Glomerular visceral epithelial cell (primary cell): ENCODE results near the gene JARID2.
A peak's percentile ranks its signal among the peaks of the same experiment; 100 is the strongest.

Source experiments
- DNase-seq: peaks from one replicate; pipeline ENCODE4 v3.0.0-alpha.2; 2016; ENCODE audit errors: extremely low spot score

Gene JARID2

GRCh38 chr6:15417811-15418210 is 171.9 kb downstream of the JARID2 start:
- peak; percentile 85 for DNase-seq

DNA sequence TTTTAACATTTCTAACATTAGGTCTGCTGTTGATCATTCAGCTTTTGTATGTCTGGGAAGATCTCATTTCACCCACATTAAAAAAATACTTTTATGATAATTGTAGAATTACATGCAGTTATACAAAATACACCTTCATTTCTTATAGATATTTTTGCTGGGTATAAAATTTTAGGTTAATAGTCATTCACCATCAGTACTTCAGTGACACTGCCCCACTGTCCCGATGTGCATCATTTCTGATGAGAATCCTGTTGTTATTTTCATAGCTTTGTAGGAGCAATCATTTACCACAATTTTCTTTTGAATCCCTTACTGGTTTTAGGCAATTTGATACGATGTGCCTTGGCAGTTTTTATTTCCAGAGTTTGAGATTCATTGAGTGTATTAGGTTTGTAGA is 173.6 kb downstream of the JARID2 start:
- no peak for DNase-seq

DNA sequence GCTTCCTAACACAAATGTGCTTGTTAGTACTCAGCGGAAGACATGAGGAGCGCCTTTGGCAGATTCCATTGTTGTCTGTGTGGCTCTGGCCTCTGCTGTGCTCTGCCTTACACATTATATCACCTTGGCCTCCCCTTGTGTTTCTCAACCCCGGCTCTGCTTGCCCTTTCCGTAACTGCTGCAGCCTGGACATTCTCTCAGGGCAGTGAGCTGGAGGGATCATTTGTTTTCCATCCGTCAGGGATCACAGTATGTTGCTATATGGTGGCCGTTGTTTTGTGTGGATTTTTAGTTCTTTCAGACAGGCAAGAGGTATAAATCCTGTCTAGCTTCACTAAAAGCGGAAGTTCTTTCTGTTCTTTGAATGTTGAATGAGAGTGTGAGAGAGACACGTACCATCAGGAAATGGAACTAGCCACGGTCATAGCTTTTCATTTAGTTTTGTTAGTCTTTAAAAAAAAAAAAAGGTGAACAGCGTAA is 175.1 kb downstream of the JARID2 start:
- DNase-seq = no peak

DNA sequence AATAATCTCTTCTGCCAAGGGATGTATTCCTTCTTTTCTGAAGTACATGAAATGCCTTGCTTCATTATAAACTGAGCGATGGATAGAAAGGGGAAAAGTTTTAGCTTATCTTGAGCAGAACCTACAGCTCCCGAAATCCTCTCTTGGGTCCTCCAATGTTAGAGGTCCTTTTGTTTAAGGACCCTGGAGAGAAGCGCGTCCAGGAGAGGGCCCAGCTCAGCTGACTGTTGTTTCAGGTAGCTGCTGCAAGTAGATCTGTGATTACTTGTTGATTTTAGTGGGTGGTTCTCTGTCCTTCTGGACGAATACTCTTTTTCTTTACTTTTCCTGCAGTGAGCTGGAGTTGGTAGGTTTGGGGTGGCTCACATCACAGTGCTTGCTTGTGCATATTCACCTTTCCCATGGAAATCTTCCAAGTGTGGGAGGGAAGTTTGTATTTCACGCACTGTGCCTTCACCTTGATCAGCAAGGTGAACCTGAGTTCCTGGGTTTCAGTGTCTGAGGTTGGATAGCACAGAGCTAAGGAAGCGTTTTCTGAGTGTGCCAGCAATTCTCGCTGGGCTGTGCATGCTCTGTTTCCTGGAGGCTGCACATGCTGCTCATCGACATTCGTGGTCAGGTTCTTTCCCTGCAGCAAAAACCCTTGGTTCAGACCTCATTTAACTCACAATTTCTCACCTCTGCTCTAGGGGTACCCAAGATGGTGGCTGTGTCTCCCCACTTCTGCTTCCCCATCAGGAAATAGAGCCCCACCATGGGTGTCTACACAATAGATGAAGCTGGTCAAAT is 176.3 kb downstream of the JARID2 start:
- no peak for DNase-seq

DNA sequence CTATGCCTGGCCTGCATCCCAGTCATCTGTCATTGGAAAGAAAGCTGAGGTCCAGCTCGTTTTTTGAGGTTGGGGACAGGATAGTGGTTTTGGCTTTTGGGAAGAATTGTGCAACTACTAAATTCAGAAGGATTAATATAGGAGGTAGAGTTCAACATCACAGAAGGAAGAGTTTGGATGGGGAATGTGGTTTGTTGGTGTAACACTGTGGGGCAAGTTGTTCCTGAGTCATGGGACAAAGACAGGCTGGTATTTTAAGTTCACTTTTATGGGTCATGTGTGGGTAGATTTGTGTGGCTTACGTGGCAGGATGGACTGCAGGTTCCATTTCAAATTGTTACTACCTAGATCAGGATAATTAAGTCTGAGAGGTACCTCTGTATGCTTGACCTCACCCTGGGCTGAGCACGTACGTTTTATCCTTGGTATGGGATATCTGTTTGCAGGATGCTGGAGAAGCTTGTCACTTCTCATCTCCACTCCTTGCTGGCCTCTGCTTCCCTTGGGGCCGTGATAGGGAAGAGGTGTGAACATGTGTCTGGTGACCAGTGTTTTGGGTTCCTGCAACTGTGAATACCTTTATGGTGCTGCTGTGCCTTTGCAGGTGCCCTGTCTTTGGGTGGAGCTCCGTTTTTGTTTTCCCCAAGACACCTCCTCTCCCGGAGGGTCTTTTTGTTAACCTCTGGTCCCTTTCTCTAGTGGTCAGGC is 177.6 kb downstream of the JARID2 start:
- no peak for DNase-seq

- no peak for DNase-seq
These were observed 180.1 kb downstream of the JARID2 start for GRCh38 chr6:15425947-15426346.

DNA sequence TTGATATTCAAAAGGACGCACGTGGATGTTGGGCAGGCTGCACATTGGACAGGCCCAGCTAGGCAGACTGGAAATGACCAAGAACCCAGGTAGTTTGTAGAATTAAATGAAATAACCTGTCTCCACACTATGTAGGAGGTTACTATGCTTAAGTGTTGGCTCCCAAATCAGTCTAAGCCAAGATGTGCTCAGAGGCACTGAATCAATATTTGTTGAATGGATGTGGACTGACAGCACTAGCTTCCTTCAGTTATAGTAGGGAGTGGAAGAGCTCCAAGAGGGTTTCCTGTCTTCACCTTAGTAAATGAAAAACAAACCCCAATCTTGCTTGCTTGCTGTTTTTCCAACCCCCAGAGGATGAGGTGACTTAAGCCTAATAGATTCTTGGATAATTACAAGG is 180.5 kb downstream of the JARID2 start:
- no peak for DNase-seq

DNA sequence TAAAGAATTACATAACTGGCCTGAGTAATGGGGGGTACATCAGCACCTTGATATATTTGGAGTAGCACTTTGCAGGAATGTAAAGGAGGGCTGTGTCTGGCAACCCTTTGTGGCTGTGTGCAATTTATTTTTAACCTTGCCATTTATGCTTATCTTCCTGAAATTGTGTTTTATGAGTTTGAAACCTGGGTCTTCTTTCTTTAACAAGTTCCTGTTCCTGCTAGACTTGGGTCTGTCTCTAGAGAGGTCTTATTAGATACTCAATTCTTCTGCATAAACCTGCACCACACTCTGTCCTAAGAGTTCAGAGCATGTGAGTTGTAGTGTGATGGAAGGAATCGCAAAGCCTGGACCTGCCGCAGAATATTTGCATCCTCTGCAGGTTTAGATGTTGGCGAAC is 181.0 kb downstream of the JARID2 start:
- no peak for DNase-seq

- DNase-seq = no peak
These were observed 181.6 kb downstream of the JARID2 start for GRCh38 chr6:15427331-15428070.

DNA sequence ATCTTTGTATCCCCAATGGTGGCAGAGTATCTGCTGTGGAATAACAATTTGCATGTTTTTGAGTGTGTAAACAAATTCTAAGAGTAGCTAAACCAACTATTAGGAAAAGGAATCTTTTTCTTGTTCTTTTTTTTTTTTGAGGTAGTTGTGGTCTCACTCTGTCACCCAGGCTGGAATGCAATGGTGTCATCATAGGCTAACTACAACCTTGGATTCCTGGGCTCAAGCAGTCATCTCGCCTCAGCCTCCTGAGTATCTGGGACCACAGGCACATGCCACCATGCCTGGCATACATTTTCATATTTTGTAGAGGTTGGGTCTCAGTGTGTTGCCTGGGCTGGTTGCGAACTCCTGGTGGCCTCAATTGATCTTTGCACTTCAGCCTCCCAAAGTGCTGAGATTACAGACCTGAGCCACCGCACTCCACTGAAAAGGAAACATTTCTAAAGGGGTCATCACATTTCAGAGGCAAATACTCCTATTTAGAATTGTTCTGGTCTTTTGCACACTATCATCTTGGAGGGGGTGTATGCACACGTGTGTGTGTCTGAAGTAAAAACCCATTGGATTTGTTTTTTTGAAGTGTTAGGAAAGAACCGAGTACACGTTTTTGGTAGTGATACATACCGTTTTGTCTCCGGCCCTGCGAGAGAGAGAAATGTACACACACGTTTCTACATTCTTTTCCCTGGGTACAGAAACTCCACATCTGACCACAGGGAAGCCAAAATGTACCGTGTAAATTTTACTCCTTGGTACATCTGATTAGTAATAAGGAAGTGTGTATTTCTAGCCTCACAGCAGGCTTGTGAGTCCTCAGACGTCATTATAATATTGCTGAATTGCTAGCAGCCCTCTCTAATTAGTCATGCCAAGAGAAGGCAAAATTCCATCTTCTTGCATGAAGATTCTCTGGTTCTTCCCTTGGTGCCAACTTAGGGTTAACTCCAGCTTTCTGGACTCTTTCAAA is 183.6 kb downstream of the JARID2 start:
- DNase-seq = peak; percentile 73

DNA sequence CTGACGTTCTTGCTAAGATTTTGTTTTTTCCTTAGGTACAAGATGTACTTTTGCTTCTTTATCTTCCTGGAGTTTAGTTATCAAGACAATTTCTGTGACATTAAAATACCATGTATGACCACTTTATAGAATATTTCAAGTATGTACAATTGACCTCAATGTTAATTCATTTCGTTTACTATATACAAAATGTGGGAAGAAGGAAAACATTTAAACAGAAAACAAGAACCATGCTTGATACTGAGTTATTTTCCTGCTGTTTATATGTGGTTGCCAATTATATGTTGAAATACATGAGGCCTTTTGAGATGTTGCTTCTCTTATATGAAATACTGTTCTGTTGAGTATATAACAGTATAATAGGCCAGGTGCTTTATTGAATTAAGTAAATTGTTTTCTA is 184.3 kb downstream of the JARID2 start:
- DNase-seq = no peak

DNA sequence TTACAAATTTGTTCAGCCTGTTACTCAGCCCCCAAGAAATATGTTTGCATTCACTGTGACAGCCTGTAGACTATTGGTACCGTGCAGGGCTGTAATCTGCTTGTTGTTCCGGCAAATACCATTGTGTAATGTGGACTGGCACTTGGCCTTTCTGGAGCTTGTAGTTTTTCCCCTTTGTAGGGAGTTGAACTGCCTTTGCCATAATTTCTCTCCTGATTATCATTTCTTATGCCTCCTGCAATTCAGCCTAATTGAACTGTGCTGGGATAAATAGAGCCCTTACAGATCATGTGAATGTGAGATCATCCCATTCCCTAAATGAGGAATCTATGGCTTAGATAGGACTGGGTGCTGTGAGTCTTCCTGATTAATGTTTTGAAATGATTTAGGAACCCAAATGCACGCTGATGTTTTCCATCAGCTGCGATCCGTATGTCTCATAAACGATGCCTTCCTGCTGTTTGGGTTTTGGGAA is 185.1 kb downstream of the JARID2 start:
- no peak for DNase-seq

- DNase-seq = peak; percentile 46
These were observed 186.1 kb downstream of the JARID2 start for GRCh38 chr6:15431762-15432483.

- no peak for DNase-seq
These were observed 187.6 kb downstream of the JARID2 start for GRCh38 chr6:15433511-15433861.

DNA sequence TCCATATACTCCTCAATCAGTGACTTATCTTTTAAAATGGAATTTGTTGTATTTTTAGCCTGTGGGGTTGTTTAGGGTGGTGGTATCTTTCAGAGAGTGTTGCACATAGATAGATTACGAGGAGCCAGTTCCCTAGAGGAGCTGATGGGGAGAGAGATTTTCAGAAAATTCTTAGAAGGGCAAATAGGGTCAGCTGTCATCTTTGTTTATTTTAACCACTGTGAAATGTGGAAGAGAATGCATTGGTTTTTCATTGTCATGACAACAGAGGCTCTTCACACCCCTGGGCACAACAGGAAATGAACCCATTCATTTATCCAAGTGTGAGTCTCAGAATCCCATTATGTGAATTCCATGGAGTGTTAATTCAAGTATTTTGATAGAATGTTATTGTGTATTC is 188.4 kb downstream of the JARID2 start:
- DNase-seq = no peak

DNA sequence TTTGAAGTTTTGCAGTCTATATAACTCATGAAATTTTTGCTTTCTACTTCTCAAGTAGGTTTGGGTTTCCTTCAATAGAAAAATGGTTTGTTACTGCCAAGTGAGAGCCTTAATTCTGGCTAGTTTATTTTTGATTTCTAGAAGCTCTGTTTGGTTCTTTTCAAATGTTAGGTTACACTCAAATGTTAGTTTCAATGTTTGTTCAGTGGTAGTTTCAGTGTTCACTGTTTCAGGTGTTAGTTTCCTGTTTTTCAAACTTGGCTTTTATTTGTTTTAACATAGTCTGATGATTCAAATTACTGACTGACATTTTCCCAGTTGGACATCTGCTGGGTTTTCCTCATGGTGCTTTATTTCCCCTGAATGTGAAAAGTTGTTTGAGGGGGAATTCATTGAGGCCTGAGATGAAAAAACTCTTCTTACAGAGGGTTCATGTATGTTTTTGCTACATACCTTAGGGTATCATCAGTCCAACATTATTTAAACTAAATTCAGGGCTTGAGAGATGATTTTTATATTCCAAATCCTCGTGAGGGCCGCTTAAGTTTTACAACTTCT is 189.0 kb downstream of the JARID2 start:
- DNase-seq = no peak

DNA sequence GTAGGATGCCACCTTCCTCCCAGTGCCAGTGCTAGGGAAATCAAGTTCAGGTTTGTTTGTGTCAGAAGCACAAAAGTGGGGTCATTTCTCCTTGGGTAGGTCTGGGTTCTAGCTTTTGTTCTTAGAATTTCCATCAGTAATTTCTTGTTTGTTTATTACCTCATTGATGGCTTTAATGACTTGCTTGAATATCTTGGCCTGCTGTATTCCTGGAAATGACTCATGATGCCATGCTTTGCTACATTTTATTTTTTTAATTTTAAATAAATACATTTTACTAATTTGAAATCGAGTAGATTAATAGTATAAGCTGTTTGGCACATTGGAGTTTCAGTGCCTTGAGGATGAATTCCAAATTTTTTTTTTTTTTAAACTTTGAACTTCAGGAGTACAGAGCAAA is 189.6 kb downstream of the JARID2 start:
- no peak for DNase-seq

GRCh38 chr6:15436451-15436850 is 190.6 kb downstream of the JARID2 start:
- DNase-seq = no peak

DNA sequence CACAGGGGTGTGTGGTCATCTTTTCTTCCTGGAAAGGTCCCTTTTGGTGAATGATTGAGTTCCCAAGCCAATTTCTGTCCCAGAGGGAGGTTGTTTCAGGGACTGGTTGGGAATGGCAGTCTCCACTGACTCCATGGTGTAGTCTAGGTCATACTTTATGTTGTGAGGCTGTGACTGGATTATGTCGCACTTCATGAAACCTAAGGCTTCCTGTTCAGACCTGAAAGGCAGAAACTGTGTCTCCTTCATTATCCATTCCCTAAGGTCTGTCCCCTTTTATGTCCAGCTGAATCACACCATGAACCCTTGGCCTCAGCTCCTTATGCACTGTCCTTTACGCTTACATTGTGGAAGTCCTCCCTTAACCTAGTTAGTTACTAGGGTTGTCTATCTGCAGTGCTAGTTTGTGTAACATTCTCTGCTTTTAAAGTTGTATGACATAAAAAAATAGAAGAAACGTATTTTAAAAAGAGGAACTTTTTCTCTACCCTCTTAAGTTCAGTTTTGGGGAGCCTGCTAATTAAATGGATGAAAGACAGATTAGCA is 191.3 kb downstream of the JARID2 start:
- no peak for DNase-seq

DNA sequence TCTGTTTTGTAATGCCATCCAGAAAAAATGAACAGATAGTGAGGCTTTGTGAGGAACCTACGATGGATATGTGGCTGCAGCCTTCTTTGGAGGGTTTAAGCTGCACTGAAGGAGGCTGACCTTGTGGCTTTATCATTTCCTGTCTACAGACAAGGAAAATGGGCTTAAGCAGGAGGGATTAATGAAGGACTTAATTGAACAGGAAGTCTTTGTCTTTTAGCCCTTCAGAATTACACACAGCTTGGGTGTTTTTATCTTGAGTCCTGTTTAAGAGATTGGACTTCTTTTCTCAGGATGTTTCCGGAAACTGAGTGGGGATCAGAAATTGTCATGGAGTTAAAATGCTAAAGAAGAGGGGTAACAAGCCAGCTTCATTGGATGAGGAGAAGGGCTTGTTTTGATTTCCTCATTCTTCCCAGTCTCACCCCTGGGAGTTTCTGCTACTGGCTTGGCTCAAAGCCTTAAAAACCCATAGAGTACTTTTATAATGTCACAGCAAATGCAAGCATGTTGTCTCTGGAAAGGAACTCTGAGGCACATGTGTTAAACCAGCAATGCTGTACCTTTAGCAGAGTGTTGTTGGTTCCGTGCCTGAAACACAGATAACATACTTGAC is 193.6 kb downstream of the JARID2 start:
- DNase-seq = no peak
